IMR-90 (cell line): ENCODE measurements around the gene CUX1. TPM values are rescaled to one million over a fixed set of nuclear protein-coding genes. Genes with fewer than 3 reads are reported as not detected.

Source experiments
- ATAC-seq: fragments of 200-7000 bp; cut with Tn5 transposase; 2 replicates; pipeline ENCODE4 v1.9.1; 2020; ENCODE audit warnings: low read depth, mild to moderate bottlenecking, moderate library complexity
- BruUV-seq: library from RNA; stranded (reverse); fragments of 400-500 nt; replicated peaks from 2 replicates; lab custom pipeline; 2021; lab: Mats Ljungman, UMichigan
- CTCF ChIA-PET: fragments of 300-600 bp; formaldehyde crosslinking; extraction: SDS; loops from one replicate; lab custom pipeline; 2021; ENCODE audit warnings: antibody characterized with exemption; lab: Yijun Ruan, JAX
- POLR2A ChIA-PET: fragments of 300-600 bp; sonication (Branson Sonifier 250); formaldehyde crosslinking; loops from one replicate; lab custom pipeline; 2022; ENCODE audit warnings: antibody characterized with exemption; ENCODE audit not compliant: unreplicated experiment; lab: Charles Lee
- DNase-seq: peaks from one replicate; pipeline ENCODE4 v3.0.0; 2013
- H2AFZ ChIP-seq: replicated peaks from 2 replicates; pipeline ENCODE3; 2013; ENCODE audit warnings: low read length, mild to moderate bottlenecking; ENCODE audit not compliant: poor library complexity
- H2AK5ac ChIP-seq: 2 replicates; pipeline ENCODE4 v1.6.1; 2013; ENCODE audit warnings: low read depth, low read length, inconsistent platforms
- H2AK9ac ChIP-seq: replicated peaks from 2 replicates; pipeline ENCODE3; 2013; ENCODE audit warnings: mild to moderate bottlenecking, low read depth, low read length, moderate library complexity; ENCODE audit not compliant: poor library complexity
- H2BK120ac ChIP-seq: 2 replicates; pipeline ENCODE4 v1.6.1; 2013; ENCODE audit warnings: low read depth, low read length, inconsistent platforms
- H2BK15ac ChIP-seq: 3 replicates; pipeline ENCODE4 v1.6.1; 2013; ENCODE audit warnings: low read depth, low read length, inconsistent platforms
- H2BK20ac ChIP-seq: 2 replicates; pipeline ENCODE4 v1.6.1; 2013; ENCODE audit warnings: low read depth, mild to moderate bottlenecking, inconsistent platforms, low read length, moderate library complexity
- H2BK5ac ChIP-seq: 2 replicates; pipeline ENCODE4 v1.6.1; 2013; ENCODE audit warnings: mild to moderate bottlenecking, low read depth, low read length, inconsistent platforms; ENCODE audit not compliant: poor library complexity, severe bottlenecking
- H3K14ac ChIP-seq: replicated peaks from 2 replicates; pipeline ENCODE4 v1.6.1; 2013; ENCODE audit warnings: low read depth, low read length, inconsistent platforms
- H3K18ac ChIP-seq: 2 replicates; pipeline ENCODE4 v1.6.1; 2013; ENCODE audit warnings: low read depth, low read length, control low read depth
- H3K23ac ChIP-seq: 2 replicates; pipeline ENCODE4 v1.6.1; 2013; ENCODE audit warnings: low read depth, low read length, inconsistent platforms
- H3K27ac ChIP-seq: 2 replicates; pipeline ENCODE4 v1.5.1; 2013; ENCODE audit warnings: mild to moderate bottlenecking, control low read depth, low read length; ENCODE audit not compliant: insufficient read depth
- H3K27me3 ChIP-seq: 2 replicates; pipeline ENCODE4 v1.6.1; 2013; ENCODE audit warnings: low read length; ENCODE audit not compliant: control insufficient read depth, insufficient read depth
- H3K36me3 ChIP-seq: 2 replicates; pipeline ENCODE4 v1.6.1; 2013; ENCODE audit warnings: low read length, mixed read lengths; ENCODE audit not compliant: control insufficient read depth, insufficient read depth
- H3K4ac ChIP-seq: 2 replicates; pipeline ENCODE4 v1.6.1; 2013; ENCODE audit warnings: low read depth, low read length, inconsistent platforms
- H3K4me1 ChIP-seq: 2 replicates; pipeline ENCODE4 v1.6.1; 2013; ENCODE audit warnings: low read length, mixed read lengths; ENCODE audit not compliant: control insufficient read depth, insufficient read depth
- H3K4me2 ChIP-seq: 2 replicates; pipeline ENCODE4 v1.6.1; 2013; ENCODE audit warnings: low read depth, mild to moderate bottlenecking, control low read depth, low read length, moderate library complexity
- H3K4me3 ChIP-seq: 2 replicates; pipeline ENCODE4 v1.5.1; 2013; ENCODE audit warnings: low read depth, mild to moderate bottlenecking, control low read depth, low read length, moderate library complexity; ENCODE audit not compliant: insufficient read depth
- H3K56ac ChIP-seq: 2 replicates; pipeline ENCODE4 v1.6.1; 2013; ENCODE audit warnings: low read length, inconsistent platforms; ENCODE audit not compliant: insufficient read depth; ENCODE audit errors: extremely low read depth
- H3K79me1 ChIP-seq, 2 experiments: 2 replicates each; pipeline ENCODE4 v1.6.1; 2013; ENCODE audit warnings: low read length in 2 of 2, inconsistent platforms in 1 of 2, low read depth in 1 of 2
- H3K9ac ChIP-seq: 2 replicates; pipeline ENCODE4 v1.6.1; 2013; ENCODE audit warnings: low read depth, low read length, control low read depth
- H3K9me1 ChIP-seq: 2 replicates; pipeline ENCODE4 v1.6.1; 2013; ENCODE audit warnings: low read length, inconsistent platforms; ENCODE audit not compliant: insufficient read depth
- H3K9me3 ChIP-seq: 2 replicates; pipeline ENCODE4 v1.6.1; 2013; ENCODE audit warnings: low read length; ENCODE audit not compliant: control insufficient read depth, insufficient read depth
- H4K20me1 ChIP-seq: 2 replicates; pipeline ENCODE4 v1.6.1; 2013; ENCODE audit warnings: low read length, inconsistent platforms; ENCODE audit not compliant: insufficient read depth
- H4K5ac ChIP-seq: 2 replicates; pipeline ENCODE4 v1.6.1; 2013; ENCODE audit warnings: mild to moderate bottlenecking, low read depth, low read length, control low read depth
- H4K8ac ChIP-seq, 2 experiments: 2 replicates each; pipeline ENCODE4 v1.6.1; 2013; ENCODE audit warnings: low read depth in 2 of 2, low read length in 2 of 2, control low read depth in 1 of 2, inconsistent platforms in 1 of 2
- H4K91ac ChIP-seq: 2 replicates; pipeline ENCODE4 v1.6.1; 2013; ENCODE audit warnings: low read depth, low read length, inconsistent platforms; ENCODE audit not compliant: insufficient read depth
- BHLHE40 ChIP-seq: fragments of 150-350 bp; IDR thresholded peaks from 2 replicates; pipeline ENCODE4 v1.6.1; 2016; ENCODE audit warnings: mild to moderate bottlenecking, low read depth, low read length
- CEBPB ChIP-seq: IDR thresholded peaks from 2 replicates; pipeline ENCODE4 v1.6.1; 2012; ENCODE audit warnings: low read depth, low read length, improper control_type of control experiment
- CHD1 ChIP-seq: IDR thresholded peaks from 2 replicates; pipeline ENCODE4 v1.6.1; 2012; ENCODE audit warnings: low read depth, low read length, improper control_type of control experiment
- CTCF ChIP-seq: conservative IDR thresholded peaks from 2 replicates; pipeline ENCODE4 v1.5.1; 2012; ENCODE audit warnings: mild to moderate bottlenecking, low read depth, low read length, improper control_type of control experiment
- FOS ChIP-seq: fragments of 150-350 bp; IDR thresholded peaks from 2 replicates; pipeline ENCODE4 v1.6.1; 2016; ENCODE audit warnings: low read depth, low read length
- MAFK ChIP-seq: IDR thresholded peaks from 2 replicates; pipeline ENCODE4 v1.6.1; 2012; ENCODE audit warnings: low read depth, low read length, improper control_type of control experiment
- MAZ ChIP-seq: IDR thresholded peaks from 2 replicates; pipeline ENCODE4 v1.6.1; 2012; ENCODE audit warnings: low read depth, mild to moderate bottlenecking, low read length, improper control_type of control experiment, moderate library complexity, borderline replicate concordance
- MXI1 ChIP-seq: IDR thresholded peaks from 2 replicates; pipeline ENCODE4 v1.6.1; 2012; ENCODE audit warnings: low read depth, mild to moderate bottlenecking, low read length, moderate library complexity, borderline replicate concordance
- NFE2L2 ChIP-seq: fragments of 150-350 bp; IDR thresholded peaks from 2 replicates; pipeline ENCODE4 v1.6.1; 2016; ENCODE audit warnings: low read depth, mild to moderate bottlenecking, low read length
- POLR2A ChIP-seq: IDR thresholded peaks from 2 replicates; pipeline ENCODE4 v1.6.1; 2012; ENCODE audit warnings: mild to moderate bottlenecking, low read depth, low read length
- RAD21 ChIP-seq: IDR thresholded peaks from 2 replicates; pipeline ENCODE4 v1.6.1; 2012; ENCODE audit warnings: low read length, improper control_type of control experiment
- RCOR1 ChIP-seq: IDR thresholded peaks from 2 replicates; pipeline ENCODE4 v1.6.1; 2012; ENCODE audit warnings: mild to moderate bottlenecking, low read length, improper control_type of control experiment; ENCODE audit not compliant: insufficient replicate concordance
- RFX5 ChIP-seq: IDR thresholded peaks from 2 replicates; pipeline ENCODE4 v1.8.0; 2012; ENCODE audit warnings: low read depth, mild to moderate bottlenecking, low read length, moderate library complexity
- SMC3 ChIP-seq: fragments of 150-350 bp; IDR thresholded peaks from 2 replicates; pipeline ENCODE4 v1.6.1; 2016; ENCODE audit warnings: low read depth, mild to moderate bottlenecking, antibody characterized with exemption, low read length, moderate library complexity
- USF2 ChIP-seq: fragments of 150-350 bp; IDR thresholded peaks from 2 replicates; pipeline ENCODE4 v1.6.1; 2017; ENCODE audit warnings: mild to moderate bottlenecking, antibody characterized with exemption, low read length, low read depth
- WGBS, 2 experiments: methylation state at CpG; one replicate each; pipeline versions ENCODE4 v1.1.5 to v1.1.7; 2013; ENCODE audit warnings: missing lambda C conversion rate in 2 of 2; ENCODE audit not compliant: insufficient read length in 1 of 2; ENCODE audit errors: extremely low coverage in 2 of 2; 5-methylcytosine and 5-hydroxymethylcytosine counted together
- dilution Hi-C: fragments of 300-500 bp; cut with HindIII; formaldehyde crosslinking; loops from one replicate; pipeline ENCODE4 v1.14.3; 2018; ENCODE audit warnings: low sequenced_read_pairs; ENCODE audit not compliant: unreplicated experiment
- in situ Hi-C: fragments of 300-500 bp; cut with MboI; formaldehyde crosslinking; loops from 3 replicates; pipeline ENCODE4 v1.14.3; 2019; ENCODE audit warnings: low sequenced_read_pairs, inconsistent platforms, mixed read lengths
- intact Hi-C: fragments of 100-400 bp; cut with micrococcal nuclease; formaldehyde crosslinking; loops from 2 replicates; pipeline ENCODE4 v1.10.0; 2022
- polyA plus RNA-seq, 3 experiments: library from polyadenylated mRNA; depleted of rRNA; stranded (reverse); fragments of >200 nt; gene quantifications; 2 replicates each; pipeline ENCODE4 v1.2.3, GENCODE V29; 2012; ENCODE audit warnings: low replicate concordance in 1 of 3
- total RNA-seq: library from RNA; depleted of rRNA; stranded (reverse); fragments of >200 nt; gene quantifications from 2 replicates; pipeline ENCODE4 v1.2.3, GENCODE V29; 2012
- TF ChIP-seq, protein P1 (sequence below): fragments of 150-350 bp; IDR thresholded peaks from 2 replicates; pipeline ENCODE4 v1.6.1; 2016; ENCODE audit warnings: low read depth, mild to moderate bottlenecking, low read length, moderate library complexity, borderline replicate concordance

The CUX1 gene
- total and polyA plus RNA-seq, 2 of the 4 experiments (the other 2 are of a cell fraction): 19.7 to 46.4 TPM

DNA sequence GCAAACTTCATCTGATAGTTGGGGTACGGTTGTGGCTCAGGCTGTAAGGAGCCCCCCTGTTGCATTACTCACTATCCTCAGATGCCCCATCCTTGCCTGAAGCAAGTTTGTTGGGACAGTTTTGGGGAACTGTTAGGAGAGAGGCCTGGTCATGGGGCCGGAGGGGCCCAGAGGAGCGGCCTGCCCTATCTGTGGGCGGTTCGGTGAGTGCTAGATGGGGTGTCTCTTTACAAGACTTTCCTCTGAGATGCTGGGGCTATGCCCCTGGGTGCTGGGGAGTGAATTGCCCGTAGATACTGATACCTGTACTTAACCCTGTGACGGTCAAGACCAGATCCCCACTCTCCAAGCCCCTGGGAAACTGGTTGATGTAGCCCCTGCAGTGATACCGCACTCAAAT lies 12.4 kb downstream of the CUX1 start:
- Histone ChIP-seq H4K20me1 (peaks cover 89% of the 10 kb centered on the region), H2BK15ac (no peak overlapping the region), H3K4me2 (no peak overlapping the region), H3K27me3 (no peaks in the 10 kb centered on the region), H4K91ac (no peak overlapping the region), H2AK9ac (peak overlapping the region; percentile 20), H3K4ac (no peak overlapping the region), H4K5ac (no peak overlapping the region), H2BK20ac (no peak overlapping the region), H3K27ac (no peak overlapping the region), H2AK5ac (no peak overlapping the region), H2BK120ac (no peak overlapping the region), H4K8ac (no peak overlapping the region), H3K56ac (no peak overlapping the region), H3K14ac (no peak overlapping the region), H3K36me3 (peaks cover 3% of the 10 kb centered on the region), H3K23ac (no peak overlapping the region), H3K4me3 (no peak overlapping the region), H2BK5ac (no peak overlapping the region), H3K79me1 (peaks cover 13 to 90% of the 10 kb centered on the region in 2 experiments), H3K18ac (no peak overlapping the region), H3K4me1 (no peaks in the 10 kb centered on the region), H3K9me1 (peaks cover 11% of the 10 kb centered on the region), H2AFZ (no peak overlapping the region), H3K9ac (no peak overlapping the region), H3K9me3 (no peaks in the 10 kb centered on the region)
- TF ChIP-seq USF2 (no peak), RFX5 (no peak), SMC3 (no peak), MAFK (no peak), MAZ (no peak), CTCF (no peak), FOS (no peak), MXI1 (no peak), NFE2L2 (no peak), CEBPB (no peak), CHD1 (no peak), BHLHE40 (no peak), POLR2A (no peak), RAD21 (no peak), RCOR1 (no peak)
- TF ChIP-seq, protein P1, sequence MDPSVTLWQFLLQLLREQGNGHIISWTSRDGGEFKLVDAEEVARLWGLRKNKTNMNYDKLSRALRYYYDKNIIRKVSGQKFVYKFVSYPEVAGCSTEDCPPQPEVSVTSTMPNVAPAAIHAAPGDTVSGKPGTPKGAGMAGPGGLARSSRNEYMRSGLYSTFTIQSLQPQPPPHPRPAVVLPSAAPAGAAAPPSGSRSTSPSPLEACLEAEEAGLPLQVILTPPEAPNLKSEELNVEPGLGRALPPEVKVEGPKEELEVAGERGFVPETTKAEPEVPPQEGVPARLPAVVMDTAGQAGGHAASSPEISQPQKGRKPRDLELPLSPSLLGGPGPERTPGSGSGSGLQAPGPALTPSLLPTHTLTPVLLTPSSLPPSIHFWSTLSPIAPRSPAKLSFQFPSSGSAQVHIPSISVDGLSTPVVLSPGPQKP: no peak
- dilution Hi-C loops: no loop called here
- no TSS peak for BruUV-seq
- POLR2A ChIA-PET: no interaction called here
- WGBS, 2 experiments: 100% methylated on average over 1 of the region's 8 CpGs; no CpG with 5 or more reads in 1 of the 2 experiments
- CTCF ChIA-PET: no interaction called here
- no peak for ATAC-seq
- in situ Hi-C loops: no loop called here
- intact Hi-C loops: no loop called here
- no peak for DNase-seq
